Activated naive CD4-positive, alpha-beta T cell treated with anti-CD3 and anti-CD28 coated beads, Interleukin-2, amount 50 U/mL, for 24 hours (primary cell): ENCODE results near the gene UPK2.
A peak's percentile ranks its signal among the peaks of the same experiment; 100 is the strongest.

Source experiments
- H3K27ac Mint-ChIP-seq: one replicate; pipeline ENCODE4 v1.8.0; 2021; ENCODE audit warnings: mild to moderate bottlenecking, mixed read lengths
- H3K27me3 Mint-ChIP-seq: one replicate; pipeline ENCODE4 v1.8.0; 2021; ENCODE audit warnings: mixed read lengths
- H3K36me3 Mint-ChIP-seq: one replicate; pipeline ENCODE4 v1.8.0; 2021; ENCODE audit warnings: mixed read lengths
- H3K4me1 Mint-ChIP-seq: one replicate; pipeline ENCODE4 v1.8.0; 2021; ENCODE audit warnings: mixed read lengths
- H3K4me3 Mint-ChIP-seq: one replicate; pipeline ENCODE4 v1.8.0; 2021; ENCODE audit warnings: mild to moderate bottlenecking, mixed read lengths
- H3K9me3 Mint-ChIP-seq: one replicate; pipeline ENCODE4 v1.8.0; 2021; ENCODE audit warnings: mixed read lengths

The UPK2 gene

GRCh38 chr11:118914987-118915386 is 41.1 kb upstream of the UPK2 start:
- peaks cover 77% of the 10 kb centered on the region for H3K4me1 Mint-ChIP-seq
- H3K36me3 Mint-ChIP-seq: no peaks in the 10 kb centered on the region
- H3K27ac Mint-ChIP-seq: peak overlapping the region; percentile 89
- no peaks in the 10 kb centered on the region for H3K27me3 Mint-ChIP-seq
- H3K9me3 Mint-ChIP-seq: no peaks in the 10 kb centered on the region
- H3K4me3 Mint-ChIP-seq: peak overlapping the region; percentile 57

GRCh38 chr11:118915396-118915795 is 40.7 kb upstream of the UPK2 start:
- H3K27me3 Mint-ChIP-seq: no peaks in the 10 kb centered on the region
- H3K4me1 Mint-ChIP-seq: peaks cover 81% of the 10 kb centered on the region
- H3K4me3 Mint-ChIP-seq: peak overlapping the region; percentile 57
- no peaks in the 10 kb centered on the region for H3K36me3 Mint-ChIP-seq
- peak overlapping the region; percentile 89 for H3K27ac Mint-ChIP-seq
- H3K9me3 Mint-ChIP-seq: no peaks in the 10 kb centered on the region

GRCh38 chr11:118915941-118916841 is 39.9 kb upstream of the UPK2 start:
- H3K27me3 Mint-ChIP-seq: no peaks in the 10 kb centered on the region
- peak overlapping the region; percentile 90 for H3K4me3 Mint-ChIP-seq
- H3K9me3 Mint-ChIP-seq: no peaks in the 10 kb centered on the region
- H3K27ac Mint-ChIP-seq: peak overlapping the region; percentile 98
- no peaks in the 10 kb centered on the region for H3K36me3 Mint-ChIP-seq
- H3K4me1 Mint-ChIP-seq: peaks cover 85% of the 10 kb centered on the region

DNA sequence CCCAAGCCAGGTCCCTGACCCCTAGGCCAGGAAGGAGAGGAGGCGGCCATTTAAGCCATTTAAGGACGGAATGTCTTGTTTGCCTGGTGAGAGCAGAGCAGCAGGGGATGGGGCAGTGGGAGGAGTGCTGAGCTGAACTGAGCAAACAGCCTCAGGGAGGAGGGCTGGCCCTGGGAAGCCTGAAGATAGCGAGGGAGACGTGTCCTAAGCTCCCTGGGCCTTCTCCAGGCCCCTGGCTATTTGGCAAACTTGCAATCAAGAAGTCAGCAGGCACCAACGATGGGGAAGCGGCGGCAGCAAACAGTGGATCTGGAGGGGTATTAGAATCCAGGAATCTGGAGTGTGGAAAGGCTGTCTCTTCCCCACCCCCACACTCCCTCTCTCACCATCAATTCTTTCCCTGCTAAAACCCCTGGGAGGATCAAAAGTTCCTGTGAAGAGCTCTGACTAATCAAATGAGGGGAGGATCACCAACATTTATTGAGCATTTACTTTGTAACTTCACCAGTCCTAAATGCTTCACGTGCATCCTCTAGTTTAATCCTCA is 39.2 kb upstream of the UPK2 start:
- H3K27ac Mint-ChIP-seq: peak overlapping the region; percentile 98

DNA sequence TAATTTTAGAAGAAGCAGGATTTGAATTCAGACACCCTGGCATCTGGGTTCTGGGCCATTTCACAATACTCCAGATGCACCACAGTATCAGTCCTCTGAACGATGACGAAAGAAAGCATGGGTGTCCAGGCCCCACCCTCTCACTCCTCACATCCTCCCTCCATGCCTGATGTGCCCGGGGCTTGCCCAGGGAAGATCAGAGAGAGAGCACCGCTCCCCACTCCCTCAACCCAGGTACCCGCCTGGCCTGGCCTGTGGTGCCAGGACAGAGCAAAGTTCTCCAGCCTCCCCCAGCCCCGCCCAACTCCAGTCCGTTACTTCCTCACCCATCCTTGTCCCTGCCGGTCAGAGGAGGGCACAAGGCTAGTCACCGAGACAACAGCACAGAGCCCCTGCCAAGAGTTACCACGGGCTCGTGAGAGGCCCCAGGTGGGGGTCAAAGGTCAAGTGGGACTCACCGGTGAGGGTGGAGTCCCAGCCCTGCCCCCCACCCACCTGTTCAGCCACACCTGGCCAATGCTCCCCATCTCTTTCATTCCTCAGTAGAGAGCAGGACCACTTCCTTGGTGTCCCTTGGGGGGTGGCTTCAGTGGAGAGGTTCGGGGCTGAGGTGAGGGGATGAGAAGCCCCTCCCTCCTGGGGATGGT is 38.5 kb upstream of the UPK2 start:
- Mint-ChIP-seq H3K4me3 (peak overlapping the region; percentile 90), H3K4me1 (peaks cover 73% of the 10 kb centered on the region), H3K36me3 (no peaks in the 10 kb centered on the region), H3K9me3 (no peaks in the 10 kb centered on the region), H3K27ac (peak overlapping the region; percentile 98), H3K27me3 (no peaks in the 10 kb centered on the region)

More for the DNA sequence above, 39.2 kb upstream of the UPK2 start:
- peak overlapping the region; percentile 90 for H3K4me3 Mint-ChIP-seq
- H3K36me3 Mint-ChIP-seq: no peaks in the 10 kb centered on the region
- H3K9me3 Mint-ChIP-seq: no peaks in the 10 kb centered on the region
- peaks cover 80% of the 10 kb centered on the region for H3K4me1 Mint-ChIP-seq
- H3K27me3 Mint-ChIP-seq: no peaks in the 10 kb centered on the region

- Mint-ChIP-seq H3K36me3 (no peaks in the 10 kb centered on the region), H3K4me1 (peaks cover 71% of the 10 kb centered on the region), H3K4me3 (peak overlapping the region; percentile 90), H3K9me3 (no peaks in the 10 kb centered on the region), H3K27me3 (no peaks in the 10 kb centered on the region), H3K27ac (peak overlapping the region; percentile 98)
These were observed 37.9 kb upstream of the UPK2 start for GRCh38 chr11:118918128-118918685.

DNA sequence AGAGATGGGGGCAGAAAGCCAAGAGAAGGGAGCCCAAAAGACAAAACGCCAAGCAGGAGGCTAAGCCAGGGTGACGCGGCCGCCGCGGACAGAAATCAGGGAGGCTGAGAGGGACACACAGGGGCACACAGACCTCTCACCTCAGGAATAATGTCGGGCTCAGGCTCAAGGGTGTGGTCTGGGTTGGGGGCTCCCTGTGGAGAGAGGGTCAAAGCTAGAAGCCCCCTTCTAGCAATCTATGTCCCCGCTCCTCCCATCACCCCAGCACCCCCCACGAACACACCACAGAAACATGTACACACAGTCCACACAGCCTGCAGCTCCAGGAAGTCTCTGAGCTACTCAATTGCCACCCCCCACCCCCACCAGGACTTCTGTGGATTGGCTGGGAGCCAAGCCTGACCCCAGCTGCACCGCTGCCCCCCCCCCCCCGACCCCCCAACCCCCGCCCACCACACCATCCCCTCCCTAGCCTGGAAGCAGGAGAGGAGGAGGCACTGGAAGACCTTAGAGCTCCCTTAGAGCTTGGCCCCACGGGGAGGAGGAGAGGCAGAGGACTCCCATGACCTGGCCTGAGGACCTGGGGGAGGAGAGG is 37.3 kb upstream of the UPK2 start:
- Mint-ChIP-seq H3K4me1 (peaks cover 74% of the 10 kb centered on the region), H3K9me3 (no peaks in the 10 kb centered on the region), H3K27ac (peak overlapping the region; percentile 93), H3K36me3 (no peaks in the 10 kb centered on the region), H3K4me3 (peak overlapping the region; percentile 93), H3K27me3 (no peaks in the 10 kb centered on the region)

GRCh38 chr11:118921121-118921928 is 34.8 kb upstream of the UPK2 start:
- no peaks in the 10 kb centered on the region for H3K36me3 Mint-ChIP-seq

GRCh38 chr11:118921929-118922744 is 34.0 kb upstream of the UPK2 start:
- no peaks in the 10 kb centered on the region for H3K36me3 Mint-ChIP-seq
- H3K27ac Mint-ChIP-seq: peak overlapping the region; percentile 51
- H3K4me1 Mint-ChIP-seq: peaks cover 63% of the 10 kb centered on the region
- no peaks in the 10 kb centered on the region for H3K27me3 Mint-ChIP-seq
- H3K4me3 Mint-ChIP-seq: peak overlapping the region; percentile 93
- no peaks in the 10 kb centered on the region for H3K9me3 Mint-ChIP-seq

More at GRCh38 chr11:118921121-118921928, 34.8 kb upstream of the UPK2 start:
- H3K27me3 Mint-ChIP-seq: no peaks in the 10 kb centered on the region
- peaks cover 63% of the 10 kb centered on the region for H3K4me1 Mint-ChIP-seq
- H3K4me3 Mint-ChIP-seq: peak overlapping the region; percentile 93
- peak overlapping the region; percentile 91 for H3K27ac Mint-ChIP-seq
- no peaks in the 10 kb centered on the region for H3K9me3 Mint-ChIP-seq

DNA sequence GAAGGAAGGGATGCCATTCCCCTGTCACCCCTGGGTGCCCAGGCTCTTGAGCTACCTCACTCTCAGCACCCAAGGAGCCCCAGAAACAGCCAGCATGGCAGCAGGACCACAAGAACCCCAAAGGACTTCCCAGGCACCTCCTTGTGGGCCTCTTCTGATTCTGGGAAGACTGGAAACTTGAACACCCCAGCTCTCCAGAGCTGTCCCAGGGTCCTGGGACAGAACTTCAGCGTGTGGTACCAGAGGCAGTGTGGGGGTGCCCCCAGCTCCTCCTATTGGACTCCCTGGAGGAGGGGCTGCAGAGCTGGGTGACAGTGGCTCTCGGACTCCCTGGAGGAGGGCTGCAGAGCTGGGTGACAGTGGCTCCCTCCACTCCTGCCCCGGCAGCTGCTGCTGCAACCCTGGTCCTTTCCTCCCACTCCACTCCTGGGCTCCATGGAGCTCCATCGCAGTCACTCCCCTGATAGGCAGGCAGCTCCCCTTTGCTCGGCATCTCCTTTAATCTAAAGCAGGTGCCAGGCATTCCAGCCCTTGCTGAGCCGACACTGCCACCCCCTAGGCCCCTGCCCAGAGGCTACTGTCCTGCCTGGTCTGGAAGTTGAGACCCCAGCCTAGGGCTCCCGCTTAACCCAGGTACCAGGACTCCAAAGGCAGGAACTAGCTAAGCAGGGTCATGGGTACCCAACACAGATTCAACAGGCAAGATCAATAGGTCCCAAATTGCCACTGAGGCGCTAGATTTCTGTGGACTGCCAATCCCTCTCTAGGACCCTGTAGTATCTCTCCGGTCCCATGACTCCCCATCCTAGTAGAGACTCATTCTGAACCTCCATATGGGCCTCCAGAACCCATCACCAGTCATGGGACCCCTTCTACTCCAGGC is 33.1 kb upstream of the UPK2 start:
- Mint-ChIP-seq H3K27ac (peak overlapping the region; percentile 93), H3K36me3 (no peaks in the 10 kb centered on the region), H3K9me3 (no peaks in the 10 kb centered on the region), H3K4me1 (peaks cover 63% of the 10 kb centered on the region), H3K4me3 (peak overlapping the region; percentile 93), H3K27me3 (no peaks in the 10 kb centered on the region)

DNA sequence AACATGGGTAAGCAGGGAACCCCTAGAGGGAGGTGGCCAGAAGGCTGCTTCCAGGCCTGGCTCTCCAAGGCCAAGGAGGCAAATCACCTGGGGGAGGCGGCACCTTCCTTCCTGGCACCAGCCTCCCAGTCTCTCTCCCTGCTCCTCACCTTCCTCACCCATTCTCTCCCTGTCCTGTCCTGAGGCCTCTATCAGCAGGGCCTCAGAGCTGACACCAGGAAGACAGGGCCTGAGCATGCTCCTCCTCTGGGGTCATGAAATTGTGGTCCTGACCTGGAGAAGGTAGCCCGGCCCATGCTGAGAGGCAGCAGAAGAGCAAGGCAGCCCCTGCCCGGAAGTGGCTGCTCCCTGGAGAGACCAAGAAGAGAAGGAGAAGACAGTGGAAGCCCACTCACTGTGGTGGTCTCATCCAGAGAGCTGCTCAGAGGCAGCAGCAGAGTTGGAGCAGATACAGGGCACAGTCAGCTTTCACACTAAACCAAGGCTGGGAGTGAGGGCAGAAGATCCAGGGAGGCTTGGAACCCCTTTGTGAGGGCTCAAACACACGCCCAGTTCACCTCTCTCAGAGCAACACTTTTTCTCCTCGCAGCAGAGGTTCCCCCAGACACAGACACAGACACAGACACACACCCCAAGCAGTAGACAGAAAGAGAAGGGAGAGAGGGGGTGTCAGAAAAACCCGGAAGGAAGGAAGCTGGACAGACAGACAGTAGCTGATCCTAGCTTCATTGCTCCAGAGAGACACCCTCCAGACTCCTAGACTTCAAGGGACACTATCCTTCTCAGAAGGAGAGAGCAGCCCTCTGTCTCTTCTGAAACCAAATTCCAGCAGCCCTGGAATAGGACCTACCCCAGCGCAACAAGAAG is 32.1 kb upstream of the UPK2 start:
- peaks cover 65% of the 10 kb centered on the region for H3K4me1 Mint-ChIP-seq
- H3K36me3 Mint-ChIP-seq: no peaks in the 10 kb centered on the region
- peak overlapping the region; percentile 93 for H3K27ac Mint-ChIP-seq
- peak overlapping the region; percentile 93 for H3K4me3 Mint-ChIP-seq
- H3K9me3 Mint-ChIP-seq: no peaks in the 10 kb centered on the region
- H3K27me3 Mint-ChIP-seq: no peaks in the 10 kb centered on the region
